C4-2B (cell line): ENCODE measurements around the gene CDCA4.

Experiments used
- CTCF ChIP-seq: fragments of 450-650 bp; conservative IDR thresholded peaks from 2 replicates; pipeline ENCODE4 v1.5.1; 2017; ENCODE audit warnings: mild to moderate bottlenecking
- ZFX ChIP-seq: fragments of 450-650 bp; IDR thresholded peaks from 2 replicates; pipeline ENCODE4 v1.6.1; 2017

GRCh38 chr14:105062048-105062433 is 41.2 kb upstream of the CDCA4 start:
- no peak for TF ChIP-seq CTCF
- TF ChIP-seq ZFX, result no peak
